IPS-NIHi11 (cell line): ENCODE results near the gene TNRC18.

Experiments
- DNase-seq: peaks from one replicate; pipeline ENCODE4 v3.0.0; 2012; ENCODE audit warnings: mixed read lengths, low spot score

TNRC18 gene

DNA sequence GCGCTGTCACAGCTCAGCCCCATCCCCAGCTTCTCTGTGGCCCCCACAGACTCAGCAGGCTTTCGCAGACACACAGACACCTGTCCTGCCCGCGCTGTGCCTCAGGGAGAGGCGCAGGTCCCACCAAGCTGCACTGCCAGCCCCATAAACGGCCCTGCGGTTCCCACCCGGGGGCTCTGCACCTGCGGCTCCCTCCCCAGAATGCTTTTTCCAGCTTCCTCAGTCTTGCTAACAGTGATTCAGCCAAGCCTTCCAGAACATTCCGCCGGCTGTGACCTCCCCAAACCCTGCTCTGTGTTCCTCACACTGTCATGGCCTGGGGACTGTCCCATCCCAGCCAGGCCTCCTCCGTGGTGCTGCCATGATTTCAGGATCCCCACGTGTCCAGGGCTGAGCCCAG is 27.8 kb upstream of the TNRC18 start:
- no peak for DNase-seq

DNA sequence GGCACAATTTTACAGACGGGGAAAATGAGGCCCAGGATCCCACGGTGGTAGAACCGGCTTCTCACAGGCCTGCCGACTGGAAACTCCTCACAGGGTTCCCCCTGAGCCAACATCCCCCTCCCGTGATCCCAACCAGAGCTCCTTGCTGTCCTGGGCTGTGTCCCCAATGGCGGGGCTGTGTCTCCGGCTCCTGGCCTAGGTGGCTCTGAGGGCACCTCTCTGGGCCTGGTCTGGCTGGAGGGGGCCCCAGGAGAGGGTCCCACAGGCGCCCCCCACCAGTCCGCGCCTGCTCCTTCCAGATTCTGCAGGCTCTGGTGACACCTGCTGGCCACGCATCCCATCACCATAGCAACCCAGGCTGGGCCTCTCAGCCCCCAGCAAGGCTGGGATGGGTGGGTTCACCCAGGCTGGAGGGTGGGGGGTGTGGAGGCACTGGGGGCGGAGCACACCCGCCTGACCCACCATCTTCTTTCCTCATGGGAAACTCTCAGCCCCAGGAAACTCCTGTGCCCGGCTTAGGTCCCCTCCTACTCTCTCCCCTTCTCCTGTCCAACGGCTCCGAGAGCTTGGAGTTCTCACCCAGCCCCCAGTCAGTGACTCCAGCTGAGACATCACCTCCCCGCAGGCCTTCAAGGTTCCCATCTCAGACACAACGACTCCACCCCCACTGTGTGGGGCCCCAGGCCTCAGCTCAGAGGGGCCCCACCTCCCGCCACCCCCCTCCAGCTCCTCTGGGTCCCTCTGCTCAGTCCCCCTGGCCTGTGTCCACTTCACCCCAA is 27.1 kb upstream of the TNRC18 start:
- peak; percentile 82 for DNase-seq

DNA sequence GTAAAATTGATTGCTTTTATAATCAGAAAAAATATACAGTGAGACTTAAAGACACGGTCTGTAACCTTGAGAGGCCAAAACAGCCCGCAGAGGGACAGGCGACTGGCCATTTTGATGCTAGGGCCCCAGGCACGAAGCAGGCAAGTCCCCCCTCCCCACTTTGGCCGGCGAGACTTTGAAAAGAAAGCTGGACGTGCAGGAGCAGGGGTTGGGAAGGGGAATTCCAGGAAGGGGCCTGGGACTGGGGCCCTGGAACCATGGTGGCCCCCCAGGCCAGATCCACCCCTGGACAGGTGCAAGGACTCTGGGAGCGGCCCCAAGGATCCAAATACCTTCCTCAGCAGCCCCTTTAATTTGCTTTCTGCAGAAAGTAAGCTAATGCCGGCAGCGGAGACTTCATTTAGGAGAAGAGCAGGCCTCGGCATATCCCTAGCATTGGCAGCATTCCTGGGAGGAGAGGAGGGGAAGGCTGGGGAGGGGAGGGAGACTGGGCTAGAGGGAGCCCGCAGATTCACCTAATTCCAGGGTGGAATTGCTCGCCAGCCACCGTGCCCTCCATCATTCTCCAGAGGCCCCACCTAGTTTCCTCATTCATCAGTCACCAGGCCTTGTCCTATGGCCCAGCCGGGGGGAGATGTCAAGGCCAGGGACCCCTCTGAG is 24.9 kb upstream of the TNRC18 start:
- no peak for DNase-seq

DNA sequence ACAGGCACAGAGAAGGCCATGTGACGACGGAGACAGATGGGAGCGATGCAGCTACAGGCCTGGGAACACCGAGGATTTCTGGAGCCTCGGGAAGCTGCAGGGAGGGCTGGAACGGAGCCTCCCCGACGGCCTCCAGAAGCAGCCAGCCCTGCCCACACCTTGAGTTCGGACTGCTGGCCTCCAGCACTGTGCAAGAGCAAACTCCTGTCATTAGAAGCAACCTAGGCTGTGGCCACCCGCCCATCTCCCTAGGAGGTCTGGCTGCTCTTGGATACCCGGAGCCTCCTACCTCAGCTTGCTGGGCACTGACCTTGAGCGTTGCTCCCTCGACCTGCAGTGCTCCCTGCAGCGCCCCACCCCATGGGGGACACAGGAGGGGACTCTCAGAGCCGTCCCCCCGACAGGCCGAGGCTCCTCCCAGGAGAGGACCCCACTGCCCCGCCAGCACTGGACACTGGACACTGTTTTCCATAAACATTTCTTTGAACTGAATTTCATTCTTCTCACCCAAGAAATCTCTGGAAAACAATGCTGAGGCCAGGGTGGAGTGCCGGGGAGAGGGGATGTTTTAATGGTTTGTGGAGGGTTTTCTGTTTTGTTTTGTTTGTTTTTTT is 22.5 kb upstream of the TNRC18 start:
- no peak for DNase-seq

DNA sequence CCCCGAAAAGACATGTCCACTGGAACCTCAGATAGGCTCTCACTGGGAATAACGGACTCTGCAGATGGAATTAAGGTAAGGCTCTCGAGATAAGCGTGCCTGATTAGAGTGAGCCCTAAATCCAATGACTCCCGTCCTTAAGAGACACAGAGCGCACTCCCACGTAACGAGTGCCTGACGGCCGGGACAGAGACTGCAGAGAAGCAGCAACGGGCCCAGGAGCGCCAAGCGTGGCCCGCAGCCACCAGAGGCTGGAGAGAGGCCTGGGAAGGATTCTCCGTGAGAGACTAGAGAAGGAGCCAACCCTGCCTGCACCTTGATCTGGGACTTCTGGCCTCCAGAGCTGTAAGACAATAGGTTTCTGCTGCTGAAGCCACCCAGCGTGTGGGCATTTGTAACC is 20.0 kb upstream of the TNRC18 start:
- no peak for DNase-seq

DNA sequence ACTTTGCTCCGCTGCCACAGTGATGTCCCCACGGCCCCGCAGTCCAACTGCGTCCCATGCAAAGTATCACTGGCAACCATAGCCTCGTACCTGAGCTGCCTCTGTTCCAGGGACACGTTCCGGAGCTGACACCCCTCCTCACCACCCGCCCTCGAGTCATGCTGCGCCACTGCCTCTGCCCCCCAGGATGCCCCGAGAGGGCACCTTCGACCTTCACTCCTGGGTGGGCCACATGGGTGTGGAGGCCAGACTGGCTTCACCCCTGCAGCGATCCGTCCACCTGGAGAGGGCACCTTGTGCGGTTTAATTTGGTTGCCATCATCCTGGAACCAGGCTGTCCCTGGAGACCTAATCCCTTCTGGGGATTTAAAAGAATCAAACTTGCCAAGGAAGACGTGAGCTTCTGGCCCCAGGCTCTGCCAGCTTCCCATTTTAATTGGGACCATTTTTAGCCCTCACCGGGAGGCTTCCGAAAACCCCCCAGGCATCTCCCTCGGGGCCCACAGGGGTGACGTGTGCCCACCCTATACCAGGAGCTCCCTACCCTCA is 19.2 kb upstream of the TNRC18 start:
- DNase-seq = no peak

DNA sequence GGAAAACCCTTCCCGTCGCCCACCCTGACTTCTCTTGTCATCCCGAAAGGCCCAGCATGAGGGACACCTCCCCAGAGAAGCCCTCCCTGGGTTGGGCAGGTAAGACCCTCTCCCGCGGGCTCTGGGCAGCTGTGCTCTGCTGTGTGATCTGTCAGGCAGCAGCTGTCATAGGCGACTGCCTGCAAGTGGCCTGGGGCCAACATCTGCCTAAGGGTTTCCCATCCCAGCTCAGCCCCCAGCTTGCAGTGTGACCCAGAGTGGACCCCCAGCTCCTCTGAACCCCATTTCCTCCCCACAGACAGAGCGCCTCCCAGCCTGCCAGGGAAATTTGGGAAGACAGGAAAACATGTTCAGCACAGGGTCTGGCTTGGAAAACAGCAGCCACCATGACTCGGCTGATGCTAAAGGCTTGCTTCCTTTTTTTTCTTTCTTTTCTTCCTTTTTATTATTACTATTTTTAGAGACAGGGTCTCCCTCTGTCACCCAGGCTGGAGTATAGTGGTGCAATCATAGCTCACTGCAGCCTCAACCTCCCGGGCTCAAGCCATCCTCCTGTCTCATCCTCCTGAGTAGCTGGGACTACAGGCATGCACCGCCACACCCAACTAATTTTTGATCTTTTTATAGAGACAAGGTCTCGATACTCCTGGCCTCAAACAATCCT is 18.3 kb upstream of the TNRC18 start:
- no peak for DNase-seq

DNA sequence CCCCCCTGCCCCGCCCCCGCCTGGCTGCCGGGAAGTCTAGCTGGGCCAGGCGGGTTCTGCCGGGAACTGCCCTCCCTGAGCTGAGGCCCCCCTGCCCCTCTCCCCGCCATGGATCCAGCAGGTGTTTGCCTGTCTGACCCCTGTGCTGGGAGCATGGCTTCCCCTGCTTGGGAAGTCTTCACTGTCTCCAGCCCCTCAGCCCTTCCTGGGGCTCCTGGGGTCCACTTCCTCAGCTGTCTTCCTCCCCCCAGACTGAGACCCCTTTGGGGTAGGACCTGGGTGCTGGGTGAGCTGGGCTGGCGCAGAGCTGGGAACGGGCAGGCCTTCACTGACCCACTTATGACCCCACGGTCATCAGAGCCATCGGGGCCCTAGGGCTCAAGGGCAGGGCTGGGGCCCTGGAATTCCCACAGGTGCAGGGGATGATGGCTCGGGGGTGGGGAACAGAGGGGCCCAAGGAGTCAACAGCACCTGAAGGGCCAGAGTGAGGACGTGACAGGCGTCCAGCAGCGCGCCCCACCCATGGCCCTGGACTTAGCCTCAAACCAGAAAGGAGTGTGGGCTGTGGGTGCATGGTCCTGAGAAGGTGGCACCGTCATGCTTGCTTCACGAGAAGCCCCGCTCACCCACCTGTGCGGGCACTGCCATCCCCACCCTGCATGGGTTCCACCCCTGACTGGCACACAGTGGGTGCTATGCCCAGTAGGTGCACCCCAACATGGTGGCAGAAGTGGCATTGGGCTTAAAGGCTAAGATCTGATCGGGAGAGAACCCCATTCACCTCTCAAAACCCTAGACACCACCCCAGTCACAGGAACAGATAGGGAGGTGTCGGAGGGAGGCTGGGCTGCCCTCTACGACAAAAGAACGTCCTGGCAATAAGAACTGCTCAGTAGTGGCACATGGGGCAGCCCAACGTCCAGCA is 16.2 kb upstream of the TNRC18 start:
- peak; percentile 33 for DNase-seq

DNA sequence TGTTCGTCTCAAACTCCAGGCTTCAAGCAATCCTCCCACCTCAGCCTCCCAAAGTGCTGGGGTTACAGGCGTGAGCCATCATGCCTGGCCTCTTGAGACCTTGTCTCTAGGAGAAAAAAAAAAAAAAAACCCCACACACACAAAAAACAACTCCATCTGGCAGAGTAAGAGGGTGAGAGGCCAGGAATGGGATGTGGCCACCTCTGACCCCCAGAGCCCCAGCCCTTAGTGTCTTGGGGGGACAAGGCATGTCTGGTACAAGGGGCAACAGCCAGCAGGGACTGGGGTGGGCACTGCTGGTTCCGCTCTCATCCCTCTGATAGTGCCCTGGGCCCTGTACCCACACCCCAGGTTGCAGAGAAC is 15.6 kb upstream of the TNRC18 start:
- no peak for DNase-seq

DNA sequence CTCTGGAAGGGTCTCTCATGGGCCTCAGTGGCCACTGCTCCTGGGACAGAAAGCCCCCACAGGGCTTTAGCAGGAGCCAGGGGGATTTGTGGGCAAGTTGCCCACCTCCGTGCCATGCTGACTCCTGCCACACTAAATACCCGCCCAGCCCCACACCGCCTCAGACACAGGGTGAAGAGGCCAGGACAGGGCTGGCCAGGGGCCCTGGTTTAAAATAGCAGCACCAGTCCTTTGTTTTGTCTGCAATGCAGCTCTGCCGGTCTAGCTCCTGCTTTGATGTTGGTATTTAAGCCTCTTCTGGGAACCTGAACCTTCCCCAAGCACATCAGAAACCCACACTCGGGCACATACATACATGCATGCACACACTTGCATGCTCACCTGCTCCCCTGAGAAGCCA is 14.4 kb upstream of the TNRC18 start:
- peak; percentile 14 for DNase-seq

DNA sequence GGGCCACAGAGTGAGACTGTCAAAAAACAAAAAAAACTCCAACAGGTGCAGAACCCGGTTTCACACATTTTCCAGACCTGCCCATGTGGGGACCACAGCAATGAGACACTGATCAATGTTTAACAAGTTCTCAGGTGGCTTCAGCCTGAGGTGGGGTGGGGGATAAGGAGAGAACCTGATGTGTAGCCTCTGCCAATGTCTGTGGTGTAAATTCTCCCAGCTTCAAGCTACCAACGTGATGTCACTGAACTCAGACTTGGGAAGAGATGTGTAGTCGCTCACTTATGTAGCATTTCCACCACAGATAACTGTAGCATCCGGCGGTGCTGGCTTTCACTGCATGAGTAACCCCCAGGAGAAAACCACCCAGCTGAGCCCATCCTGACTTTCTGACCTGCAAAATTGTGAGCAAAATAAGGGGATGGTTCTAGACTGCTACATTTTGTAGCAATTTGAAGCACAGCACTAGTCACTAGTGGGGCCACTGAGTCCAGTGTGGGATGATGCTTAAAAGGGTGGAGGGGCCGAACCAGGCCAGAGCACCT is 13.8 kb upstream of the TNRC18 start:
- DNase-seq = no peak

DNA sequence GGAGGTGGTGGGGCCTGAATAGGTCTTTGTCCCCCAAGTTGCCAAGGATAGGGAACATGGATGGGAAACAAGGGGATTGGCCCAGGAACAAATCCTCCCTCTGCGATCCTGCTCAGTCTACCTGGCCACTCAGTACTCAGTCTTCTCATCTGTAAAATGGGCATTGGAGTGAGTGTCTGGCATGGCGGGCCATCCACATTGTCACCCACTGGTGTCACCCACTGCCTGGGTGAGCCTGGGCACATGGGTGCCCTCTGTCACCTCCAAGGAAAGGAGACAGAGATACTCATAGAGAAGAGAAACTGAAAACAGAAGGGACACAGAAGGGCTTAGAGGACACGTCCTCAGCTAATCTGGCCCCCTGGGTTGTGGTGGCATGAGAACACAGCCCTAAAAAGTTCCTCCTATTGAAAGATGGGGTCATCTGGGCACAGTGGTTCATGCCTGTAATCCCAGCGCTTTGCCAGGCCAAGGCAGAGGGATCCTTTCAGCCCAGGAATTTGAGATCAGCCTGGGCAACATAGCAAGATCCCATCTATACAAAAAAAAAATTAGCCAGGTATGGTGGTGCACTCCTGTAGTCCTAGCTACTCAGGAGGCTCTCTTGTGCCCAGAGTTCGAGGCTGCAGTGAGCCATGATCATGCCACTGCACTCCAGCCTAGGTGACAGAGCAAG is 12.5 kb upstream of the TNRC18 start:
- DNase-seq = no peak

DNA sequence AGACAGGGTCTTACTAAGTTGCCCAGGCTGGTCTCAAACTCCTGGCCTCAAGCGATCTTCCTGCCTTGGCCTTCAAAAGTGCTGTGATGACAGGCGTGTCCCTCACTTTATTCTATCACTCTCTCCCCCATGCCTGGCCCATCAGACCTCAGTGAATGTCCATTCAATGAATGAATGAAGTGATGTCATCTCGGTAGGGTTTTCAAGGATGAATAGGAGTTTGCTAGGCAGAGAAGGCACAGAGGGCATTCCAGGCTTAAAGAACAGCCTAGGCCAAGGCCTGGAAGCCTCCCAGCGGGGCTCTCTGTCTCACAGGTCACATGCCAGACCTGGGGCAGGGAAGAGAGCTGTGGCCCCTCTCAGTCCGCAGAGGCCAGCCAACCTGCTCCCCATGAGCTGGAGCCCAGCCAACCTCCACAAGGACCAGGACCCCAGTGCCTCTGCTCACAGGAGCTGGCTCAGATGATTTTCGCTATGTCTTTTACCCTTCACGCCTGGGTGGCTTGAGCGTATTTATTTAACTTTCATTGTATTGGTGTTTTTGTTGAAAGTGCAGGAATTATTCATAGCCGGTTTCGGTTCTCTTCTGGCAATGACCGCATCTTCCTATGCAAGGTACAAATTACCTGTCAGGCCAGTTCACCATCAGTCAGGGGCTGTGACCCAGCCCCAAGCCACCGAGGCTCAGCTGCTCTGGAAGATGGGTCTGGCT is 11.8 kb upstream of the TNRC18 start:
- DNase-seq = no peak

DNA sequence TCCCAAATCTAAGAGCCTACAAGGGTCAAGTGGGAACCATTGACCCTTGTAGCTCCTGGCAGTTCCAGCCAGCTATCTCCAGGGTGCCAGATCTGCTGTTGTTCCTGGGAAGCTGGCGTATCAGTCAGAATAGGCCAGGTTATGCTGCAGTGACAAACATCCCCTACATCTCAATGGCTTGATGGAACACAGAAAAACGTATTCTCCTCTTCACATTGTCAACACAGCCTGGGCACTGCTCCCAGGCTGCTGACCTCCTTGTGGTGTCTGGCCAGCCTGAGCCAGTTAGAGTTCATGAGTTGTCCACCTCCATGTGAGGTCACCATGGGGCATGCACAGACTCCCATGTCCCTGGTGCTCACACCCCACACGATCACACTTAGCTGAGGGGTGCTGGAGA is 9.5 kb upstream of the TNRC18 start:
- DNase-seq = no peak

DNA sequence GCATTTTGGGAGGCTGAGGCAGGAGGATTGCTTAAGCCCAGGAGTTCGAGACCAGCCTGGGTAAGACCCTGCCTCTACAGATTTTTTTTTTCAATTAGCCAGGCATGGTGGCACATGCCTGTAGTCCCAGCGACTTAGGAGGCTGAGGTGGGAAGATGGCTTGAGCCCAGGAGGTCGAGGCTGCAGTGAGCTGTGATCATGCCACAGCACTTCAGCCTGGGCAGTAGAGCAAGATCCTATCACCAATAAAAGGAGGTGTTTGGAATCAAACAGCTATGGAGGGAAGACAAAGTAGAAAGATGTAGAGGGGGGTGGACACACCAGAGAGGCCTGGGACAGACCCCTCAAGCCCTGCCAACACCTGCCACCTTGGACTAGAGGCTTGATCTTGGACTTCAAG is 9.1 kb upstream of the TNRC18 start:
- DNase-seq = no peak

DNA sequence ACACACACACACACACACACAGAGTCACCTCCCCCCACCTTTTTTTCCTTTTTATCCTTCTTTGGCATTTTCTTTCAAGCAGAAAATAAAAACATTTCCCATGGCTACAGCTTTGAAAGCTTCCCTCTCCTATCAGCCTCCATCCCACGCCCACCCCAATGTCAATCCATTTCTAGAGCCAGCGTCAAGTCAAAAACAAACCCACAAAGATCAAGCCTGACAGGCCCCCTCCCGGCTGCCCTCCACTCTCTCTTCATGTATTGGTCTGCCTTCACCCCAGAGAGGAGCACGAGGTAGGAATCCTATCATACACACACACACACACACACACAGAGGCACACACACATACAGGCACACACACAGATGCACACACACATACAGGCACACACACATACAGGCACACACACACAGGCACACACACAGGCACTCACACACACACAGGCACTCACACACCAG is 8.0 kb upstream of the TNRC18 start:
- no peak for DNase-seq

DNA sequence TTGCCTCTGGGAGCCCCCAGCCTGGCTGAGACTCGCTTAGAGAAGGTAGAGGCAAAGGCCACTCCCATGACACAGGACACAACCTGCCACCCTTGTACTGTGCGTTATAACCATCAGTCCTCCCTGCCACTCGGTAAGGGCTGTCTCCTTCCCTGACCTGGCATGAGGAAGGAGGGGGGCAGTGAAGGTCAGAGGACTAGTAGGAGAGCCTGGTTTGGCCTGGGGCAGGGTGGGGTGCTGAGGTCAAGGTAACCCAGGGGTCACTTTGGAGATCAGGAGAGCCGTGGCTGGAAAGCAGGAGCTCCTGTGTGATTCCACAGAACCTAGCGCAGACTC is 6.9 kb upstream of the TNRC18 start:
- no peak for DNase-seq

DNA sequence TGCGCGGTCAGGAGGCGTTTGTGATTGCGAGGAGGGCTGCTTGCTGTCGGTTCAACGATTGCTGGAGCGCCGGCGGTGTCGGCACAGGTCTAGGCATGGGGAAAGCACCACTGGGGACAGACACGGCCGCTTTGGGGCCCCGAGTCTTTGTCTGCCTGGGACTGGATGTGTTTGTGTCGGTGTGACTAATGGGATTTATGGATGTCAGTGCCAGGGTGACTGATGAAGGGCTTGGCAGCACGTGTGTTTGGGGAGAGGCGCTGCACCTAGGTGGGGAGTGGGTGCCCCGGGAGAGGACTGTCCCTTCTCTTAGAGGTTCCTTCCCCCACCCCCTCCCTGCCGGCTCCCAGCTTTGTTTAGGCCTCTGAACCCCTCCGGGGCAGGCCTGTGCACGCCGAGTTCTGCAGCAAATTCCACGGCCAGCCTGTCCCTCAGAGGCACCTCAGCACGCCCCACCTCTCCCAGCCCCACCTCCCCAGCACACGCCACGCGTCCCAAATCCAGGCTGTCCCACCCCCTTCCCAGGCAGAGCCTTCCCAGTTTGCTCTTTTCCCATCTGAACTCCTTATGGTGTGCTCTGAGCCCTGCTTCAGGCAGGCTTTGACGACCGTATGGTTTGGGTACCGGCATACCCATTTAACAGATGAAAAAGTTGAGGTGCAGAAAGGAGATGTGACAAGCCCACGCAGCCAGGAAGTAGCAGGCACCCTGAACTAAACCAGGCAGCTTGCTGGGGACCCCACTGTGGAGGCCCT is 6.4 kb upstream of the TNRC18 start:
- peak; percentile 37 for DNase-seq

DNA sequence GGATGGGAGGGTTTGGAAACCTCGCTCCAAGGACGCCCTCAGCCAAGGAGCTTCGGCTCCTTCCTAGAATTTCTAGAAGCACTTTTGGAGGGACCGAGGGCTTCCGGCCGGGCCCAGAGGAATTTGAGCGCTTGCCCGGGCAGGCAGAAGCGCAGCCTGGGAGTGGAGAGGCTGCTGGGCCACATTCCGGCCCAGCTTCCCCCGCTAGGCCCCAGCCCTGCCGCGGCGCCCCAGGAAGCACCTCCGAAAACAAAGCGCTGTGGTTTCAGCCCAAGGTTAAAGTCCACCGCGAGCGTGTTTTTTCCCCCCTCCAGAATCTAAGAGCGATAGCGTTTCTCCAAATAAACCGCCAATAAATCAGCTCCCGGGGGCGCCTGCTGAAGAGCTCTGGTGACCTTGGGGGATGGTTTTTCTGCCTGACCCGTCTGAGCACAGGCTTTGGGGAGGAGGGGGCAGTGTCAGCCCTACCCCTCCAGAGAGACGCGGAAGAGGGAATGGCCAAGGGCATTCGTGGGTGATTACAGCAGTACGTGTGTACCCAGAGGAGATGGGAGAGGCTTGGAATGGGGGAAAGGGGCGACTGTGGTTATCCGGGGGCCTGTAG is 5.7 kb upstream of the TNRC18 start:
- peak; percentile 56 for DNase-seq
